ENCODE data around the gene KRTAP16-1. TPM values are rescaled to one million over a fixed set of nuclear protein-coding genes. Genes with fewer than 3 reads are reported as not detected.

The KRTAP16-1 gene
- total and polyA plus RNA-seq, 2 of the 13 experiments (the other 11 are each of a cell fraction or from before 2014, with no cell fraction given): not detected

DNA sequence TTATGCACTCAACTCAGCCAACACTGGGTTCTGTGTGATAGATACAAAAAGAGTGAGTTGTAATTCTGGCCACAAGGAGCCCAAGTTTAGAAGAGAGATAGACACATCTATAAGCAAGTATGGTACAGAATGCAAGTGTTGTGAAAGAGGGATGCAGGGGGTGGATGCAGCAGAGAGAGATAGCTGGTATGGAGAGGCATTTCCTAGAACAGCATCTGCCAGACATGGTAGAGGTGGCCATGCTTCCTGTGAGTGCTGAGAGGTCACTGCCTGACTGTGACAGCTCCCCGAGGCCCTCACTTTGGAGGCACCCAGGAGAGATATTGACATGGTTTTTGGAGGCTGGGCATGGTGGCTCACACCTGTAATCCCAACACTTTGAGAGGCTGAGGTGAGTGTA lies 2.0 kb upstream of the KRTAP16-1 start (continued):
- TF ChIP-seq, protein P1, sequence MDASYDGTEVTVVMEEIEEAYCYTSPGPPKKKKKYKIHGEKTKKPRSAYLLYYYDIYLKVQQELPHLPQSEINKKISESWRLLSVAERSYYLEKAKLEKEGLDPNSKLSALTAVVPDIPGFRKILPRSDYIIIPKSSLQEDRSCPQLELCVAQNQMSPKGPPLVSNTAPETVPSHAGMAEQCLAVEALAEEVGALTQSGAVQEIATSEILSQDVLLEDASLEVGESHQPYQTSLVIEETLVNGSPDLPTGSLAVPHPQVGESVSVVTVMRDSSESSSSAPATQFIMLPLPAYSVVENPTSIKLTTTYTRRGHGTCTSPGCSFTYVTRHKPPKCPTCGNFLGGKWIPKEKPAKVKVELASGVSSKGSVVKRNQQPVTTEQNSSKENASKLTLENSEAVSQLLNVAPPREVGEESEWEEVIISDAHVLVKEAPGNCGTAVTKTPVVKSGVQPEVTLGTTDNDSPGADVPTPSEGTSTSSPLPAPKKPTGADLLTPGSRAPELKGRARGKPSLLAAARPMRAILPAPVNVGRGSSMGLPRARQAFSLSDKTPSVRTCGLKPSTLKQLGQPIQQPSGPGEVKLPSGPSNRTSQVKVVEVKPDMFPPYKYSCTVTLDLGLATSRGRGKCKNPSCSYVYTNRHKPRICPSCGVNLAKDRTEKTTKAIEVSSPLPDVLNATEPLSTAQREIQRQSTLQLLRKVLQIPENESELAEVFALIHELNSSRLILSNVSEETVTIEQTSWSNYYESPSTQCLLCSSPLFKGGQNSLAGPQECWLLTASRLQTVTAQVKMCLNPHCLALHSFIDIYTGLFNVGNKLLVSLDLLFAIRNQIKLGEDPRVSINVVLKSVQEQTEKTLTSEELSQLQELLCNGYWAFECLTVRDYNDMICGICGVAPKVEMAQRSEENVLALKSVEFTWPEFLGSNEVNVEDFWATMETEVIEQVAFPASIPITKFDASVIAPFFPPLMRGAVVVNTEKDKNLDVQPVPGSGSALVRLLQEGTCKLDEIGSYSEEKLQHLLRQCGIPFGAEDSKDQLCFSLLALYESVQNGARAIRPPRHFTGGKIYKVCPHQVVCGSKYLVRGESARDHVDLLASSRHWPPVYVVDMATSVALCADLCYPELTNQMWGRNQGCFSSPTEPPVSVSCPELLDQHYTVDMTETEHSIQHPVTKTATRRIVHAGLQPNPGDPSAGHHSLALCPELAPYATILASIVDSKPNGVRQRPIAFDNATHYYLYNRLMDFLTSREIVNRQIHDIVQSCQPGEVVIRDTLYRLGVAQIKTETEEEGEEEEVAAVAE (CRISPR knock-in tag; IDR thresholded peaks at IDR 0.05; ENCODE audit: borderline replicate concordance): no peak
- TF ChIP-seq, protein P2, sequence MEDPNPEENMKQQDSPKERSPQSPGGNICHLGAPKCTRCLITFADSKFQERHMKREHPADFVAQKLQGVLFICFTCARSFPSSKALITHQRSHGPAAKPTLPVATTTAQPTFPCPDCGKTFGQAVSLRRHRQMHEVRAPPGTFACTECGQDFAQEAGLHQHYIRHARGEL (CRISPR knock-in tag; IDR thresholded peaks at IDR 0.05): no peak
- TF ChIP-seq ZNF253 (CRISPR knock-in tag; IDR thresholded peaks at IDR 0.05; ENCODE audit: borderline replicate concordance) (no peak), RFXANK (CRISPR knock-in tag; IDR thresholded peaks at IDR 0.05) (no peak)

DNA sequence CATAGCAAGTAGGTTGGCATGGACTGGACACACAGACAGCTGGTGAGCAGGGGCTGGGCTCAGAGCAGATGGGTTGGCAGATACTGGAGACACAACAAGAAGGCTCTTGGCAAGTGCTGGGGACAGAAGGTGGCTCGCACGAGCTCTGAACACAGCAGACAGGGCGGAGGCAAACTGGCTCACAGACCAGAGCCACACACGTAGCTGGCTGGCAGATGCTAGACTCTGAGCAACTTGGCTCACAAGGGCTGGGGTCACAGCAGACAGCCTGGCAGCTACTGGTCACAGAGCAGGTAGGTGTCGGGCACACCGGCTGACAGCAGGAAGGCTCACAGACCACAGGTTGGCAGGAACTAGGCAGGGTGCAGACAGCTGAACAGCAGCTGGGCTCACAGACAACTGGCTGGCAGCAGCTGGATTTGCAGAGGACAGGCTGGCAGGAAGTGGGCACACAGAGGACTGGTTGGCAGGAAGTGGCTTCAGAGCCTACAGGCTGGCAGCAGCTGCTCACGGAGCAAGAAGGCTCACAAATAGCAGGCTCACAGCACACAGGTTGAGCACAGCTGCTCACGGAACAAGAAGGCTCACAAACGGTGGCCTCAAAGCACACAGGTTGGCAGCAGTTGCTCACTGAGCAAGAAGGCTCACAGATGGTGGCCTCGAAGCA lies 725 bp downstream of the KRTAP16-1 start:
- no peak overlapping the region for H3K4me3 ChIP-seq (replicated peaks in 1 of 3; ENCODE audit: insufficient read depth in 1 of 3, low read depth in 2 of 3, low read length in 3 of 3)
- H3K4me1 ChIP-seq (ENCODE audit: insufficient read depth, low read length): no peaks in the 10 kb centered on the region
- intact Hi-C loops (cut with micrococcal nuclease; ENCODE audit: unreplicated experiment) (no loop called here), in situ Hi-C loops (cut with HindIII; ENCODE audit: extremely low pct_ligation_motif_present, low pct_unique_long_range_greater_than_20kb) (no loop called here)
- POLR2A ChIA-PET: no interaction called here
- WGBS (ENCODE audit: low lambda C conversion rate): 67% methylated on average over 2 of the region's 10 CpGs
- H3K79me2 ChIP-seq (ENCODE audit: insufficient read depth, low read length): no peaks in the 10 kb centered on the region
- no peak overlapping the region for H3K9ac ChIP-seq (ENCODE audit: insufficient read depth, low read depth, low read length)
- H4K20me1 ChIP-seq (ENCODE audit: insufficient read depth, low read length): no peaks in the 10 kb centered on the region
- DNase-seq (ENCODE audit: low spot score): no peak
- no peak; the same call in 2 of the 3 replicates for ATAC-seq
- H3K9me3 ChIP-seq (ENCODE audit: low read length): no peaks in the 10 kb centered on the region
- H3K27ac ChIP-seq (ENCODE audit: extremely low read length, insufficient read depth, low read length): no peak overlapping the region
- H3K27me3 ChIP-seq (ENCODE audit: control insufficient read depth in 1 of 2, insufficient read depth in 2 of 2, low read length in 2 of 2): peaks cover 3 to 29% of the 10 kb centered on the region in 2 experiments; a peak in 3 of 5 replicates
- H2AFZ ChIP-seq (ENCODE audit: low read length): no peak overlapping the region
- FAIRE-seq: no peak
- CTCF ChIA-PET (ENCODE audit: low intra/inter-chr PET ratio, low total read pairs): no interaction called here
- H3K4me2 ChIP-seq (ENCODE audit: low read depth, low read length): no peak overlapping the region
- H3K36me3 ChIP-seq (replicated peaks in 1 of 2; ENCODE audit: control insufficient read depth in 1 of 2, insufficient read depth in 2 of 2, low read length in 2 of 2): no peaks in the 10 kb centered on the region
- BruUV-seq (replicated peaks): no TSS peak
- TF ChIP-seq ZNF33B (CRISPR knock-in tag; IDR thresholded peaks at IDR 0.05): no peak
- TF ChIP-seq BORCS8-MEF2B (CRISPR knock-in tag; IDR thresholded peaks at IDR 0.05): no peak
- no peak for TF ChIP-seq ELF4 (CRISPR knock-in tag; IDR thresholded peaks at IDR 0.05; ENCODE audit: borderline replicate concordance)
- TF ChIP-seq, protein P3, sequence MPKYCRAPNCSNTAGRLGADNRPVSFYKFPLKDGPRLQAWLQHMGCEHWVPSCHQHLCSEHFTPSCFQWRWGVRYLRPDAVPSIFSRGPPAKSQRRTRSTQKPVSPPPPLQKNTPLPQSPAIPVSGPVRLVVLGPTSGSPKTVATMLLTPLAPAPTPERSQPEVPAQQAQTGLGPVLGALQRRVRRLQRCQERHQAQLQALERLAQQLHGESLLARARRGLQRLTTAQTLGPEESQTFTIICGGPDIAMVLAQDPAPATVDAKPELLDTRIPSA (CRISPR knock-in tag; IDR thresholded peaks at IDR 0.05; ENCODE audit: borderline replicate concordance): no peak
- TF ChIP-seq SPEN (CRISPR knock-in tag; IDR thresholded peaks at IDR 0.05; ENCODE audit: low read depth): no peak
- TF ChIP-seq ZNF329 (CRISPR knock-in tag; IDR thresholded peaks at IDR 0.05; ENCODE audit: low read depth): no peak
- no peak for TF ChIP-seq ZNF550 (CRISPR knock-in tag; IDR thresholded peaks at IDR 0.05; ENCODE audit: borderline replicate concordance)
- no peak for TF ChIP-seq ZNF317 (CRISPR knock-in tag; IDR thresholded peaks at IDR 0.05)
- TF ChIP-seq BRD4 (CRISPR knock-in tag; IDR thresholded peaks at IDR 0.05): no peak
- TF ChIP-seq, protein P4, sequence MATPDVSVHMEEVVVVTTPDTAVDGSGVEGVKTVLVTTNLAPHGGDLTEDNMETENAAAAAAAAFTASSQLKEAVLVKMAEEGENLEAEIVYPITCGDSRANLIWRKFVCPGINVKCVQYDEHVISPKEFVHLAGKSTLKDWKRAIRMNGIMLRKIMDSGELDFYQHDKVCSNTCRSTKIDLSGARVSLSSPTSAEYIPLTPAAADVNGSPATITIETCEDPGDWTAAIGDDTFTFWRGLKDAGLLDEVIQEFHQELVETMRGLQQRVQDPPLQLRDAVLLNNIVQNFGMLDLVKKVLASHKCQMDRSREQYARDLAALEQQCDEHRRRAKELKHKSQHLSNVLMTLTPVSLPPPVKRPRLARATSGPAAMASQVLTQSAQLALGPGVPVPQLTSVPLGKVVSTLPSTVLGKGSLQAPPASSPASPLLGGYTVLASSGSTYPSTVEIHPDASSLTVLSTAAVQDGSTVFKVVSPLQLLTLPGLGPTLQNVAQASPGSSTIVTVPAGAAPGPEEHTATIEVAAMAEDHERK (CRISPR knock-in tag; IDR thresholded peaks at IDR 0.05; ENCODE audit: low read depth): no peak
- no peak for TF ChIP-seq ZNF501 (CRISPR knock-in tag; IDR thresholded peaks at IDR 0.05)
- no peak for TF ChIP-seq NFATC3 (CRISPR knock-in tag; IDR thresholded peaks at IDR 0.05)
- TF ChIP-seq KDM3A (CRISPR knock-in tag; IDR thresholded peaks at IDR 0.05; ENCODE audit: low read depth): no peak
- TF ChIP-seq POLR2AphosphoS2 (IDR thresholded peaks at IDR 0.05; ENCODE audit: low read depth, low read length): no peak

Measured in HepG2 (cell line).